Astrocyte (in vitro differentiated cells and primary cell): ENCODE data around the gene SLC12A2. TPM values are rescaled to one million over a fixed set of nuclear protein-coding genes. Genes with fewer than 3 reads are reported as not detected.

ENCODE experiments used
- DNase-seq: peaks from one replicate; pipeline ENCODE4 v3.0.0-alpha.2; 2010; ENCODE audit warnings: low read depth
- FAIRE-seq: peaks from 2 replicates; lab custom pipeline; 2011; peaks lifted over from hg19 to GRCh38; lab: Jason Lieb, UNC
- H2AFZ ChIP-seq: 2 replicates; pipeline ENCODE4 v1.6.0; 2012; ENCODE audit warnings: low read depth, low read length, inconsistent platforms
- H3K27ac ChIP-seq: 2 replicates; pipeline ENCODE4 v1.5.1; 2011; ENCODE audit warnings: low read depth, low read length, inconsistent platforms
- H3K27me3 ChIP-seq: 2 replicates; pipeline ENCODE4 v1.6.0; 2011; ENCODE audit warnings: low read length, inconsistent platforms; ENCODE audit not compliant: insufficient read depth
- H3K36me3 ChIP-seq: 2 replicates; pipeline ENCODE4 v1.5.1; 2011; ENCODE audit warnings: low read length, inconsistent platforms; ENCODE audit not compliant: insufficient read depth
- H3K4me1 ChIP-seq: 2 replicates; pipeline ENCODE4 v1.5.1; 2011; ENCODE audit warnings: low read length, inconsistent platforms; ENCODE audit not compliant: insufficient read depth
- H3K4me2 ChIP-seq: 2 replicates; pipeline ENCODE4 v1.6.0; 2012; ENCODE audit warnings: low read length, inconsistent platforms
- H3K4me3 ChIP-seq: 2 replicates; pipeline ENCODE4 v1.5.1; 2011; ENCODE audit warnings: low read depth, mild to moderate bottlenecking, low read length, inconsistent platforms; ENCODE audit not compliant: insufficient read depth
- H3K79me2 ChIP-seq: 2 replicates; pipeline ENCODE4 v1.6.0; 2012; ENCODE audit warnings: mild to moderate bottlenecking, low read length, inconsistent platforms; ENCODE audit not compliant: insufficient read depth
- H3K9ac ChIP-seq: 2 replicates; pipeline ENCODE4 v1.6.0; 2012; ENCODE audit warnings: mild to moderate bottlenecking, low read length, inconsistent platforms
- H3K9me3 ChIP-seq: 2 replicates; pipeline ENCODE4 v1.5.1; 2012; ENCODE audit warnings: low read depth, mild to moderate bottlenecking, low read length, inconsistent platforms; ENCODE audit not compliant: insufficient read depth
- H4K20me1 ChIP-seq: 2 replicates; pipeline ENCODE4 v1.6.0; 2012; ENCODE audit warnings: low read length, inconsistent platforms; ENCODE audit not compliant: insufficient read depth
- H3K27ac Mint-ChIP-seq: one replicate; pipeline ENCODE4 v1.8.0; 2021; ENCODE audit warnings: mild to moderate bottlenecking, mixed read lengths; ENCODE audit not compliant: unreplicated experiment
- H3K27me3 Mint-ChIP-seq: one replicate; pipeline ENCODE4 v1.8.0; 2021; ENCODE audit warnings: low read depth, mixed read lengths; ENCODE audit not compliant: unreplicated experiment
- H3K36me3 Mint-ChIP-seq: one replicate; pipeline ENCODE4 v1.8.0; 2021; ENCODE audit warnings: low read depth, mixed read lengths; ENCODE audit not compliant: unreplicated experiment
- H3K4me1 Mint-ChIP-seq: one replicate; pipeline ENCODE4 v1.8.0; 2021; ENCODE audit warnings: low read depth, mixed read lengths; ENCODE audit not compliant: unreplicated experiment
- H3K4me3 Mint-ChIP-seq: one replicate; pipeline ENCODE4 v1.8.0; 2021; ENCODE audit warnings: mild to moderate bottlenecking, moderate library complexity, mixed read lengths; ENCODE audit not compliant: unreplicated experiment
- H3K9me3 Mint-ChIP-seq: one replicate; pipeline ENCODE4 v1.8.0; 2021; ENCODE audit warnings: mild to moderate bottlenecking, mixed read lengths; ENCODE audit not compliant: unreplicated experiment
- CTCF ChIP-seq: IDR thresholded peaks from 2 replicates; pipeline ENCODE4 v1.5.1; 2011; ENCODE audit warnings: low read depth, mild to moderate bottlenecking, inconsistent platforms, low read length, moderate library complexity; ENCODE audit not compliant: insufficient read depth
- EZH2 ChIP-seq: IDR thresholded peaks from 2 replicates; pipeline ENCODE4 v1.6.1; 2012; ENCODE audit warnings: mild to moderate bottlenecking, low read length, inconsistent platforms; ENCODE audit not compliant: insufficient read depth
- total RNA-seq: library from RNA; stranded (reverse); gene quantifications from 2 replicates; pipeline ENCODE4 v1.2.1, GENCODE V29; 2021

Gene SLC12A2
- total RNA-seq, 1 donor from 2014 or later: 20.3 TPM

DNA sequence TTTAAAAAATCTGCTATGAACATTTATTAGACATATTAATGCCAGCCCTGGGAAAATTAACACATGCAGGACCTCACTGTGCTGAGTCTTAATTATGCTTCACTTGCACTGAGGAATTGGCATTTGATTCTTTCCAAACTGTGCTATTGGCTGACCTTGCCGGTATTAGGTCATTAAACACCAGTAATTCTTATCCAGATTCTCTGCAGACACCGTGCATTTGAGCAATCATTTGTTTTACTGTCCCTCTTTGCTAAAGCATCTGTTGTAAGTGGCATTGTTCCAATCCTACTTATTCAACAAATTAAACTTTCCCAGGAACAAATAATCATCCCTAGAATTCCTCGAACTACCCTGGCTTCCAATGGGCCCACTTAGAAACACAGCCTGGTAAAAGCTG lies 145.0 kb downstream of the SLC12A2 start:
- H3K4me1 Mint-ChIP-seq: peaks cover 14% of the 10 kb centered on the region
- FAIRE-seq (peak; percentile 13), DNase-seq (peak; percentile 91)
- peaks cover 4% of the 10 kb centered on the region for H3K9me3 Mint-ChIP-seq
- no peaks in the 10 kb centered on the region for H3K79me2 ChIP-seq
- no peak overlapping the region for H2AFZ ChIP-seq
- H4K20me1 ChIP-seq: no peaks in the 10 kb centered on the region
- no peak overlapping the region for H3K9ac ChIP-seq
- peak overlapping the region; percentile 3 for H3K4me2 ChIP-seq
- no peaks in the 10 kb centered on the region for H3K27me3 ChIP-seq
- no peaks in the 10 kb centered on the region for H3K27me3 Mint-ChIP-seq
- no peak overlapping the region for H3K4me3 ChIP-seq
- no peak overlapping the region for H3K27ac Mint-ChIP-seq
- H3K4me1 ChIP-seq: peaks cover 19% of the 10 kb centered on the region
- TF ChIP-seq EZH2 (no peak), CTCF (no peak)
- no peaks in the 10 kb centered on the region for H3K36me3 Mint-ChIP-seq
- H3K9me3 ChIP-seq: no peaks in the 10 kb centered on the region
- no peaks in the 10 kb centered on the region for H3K36me3 ChIP-seq
- no peak overlapping the region for H3K4me3 Mint-ChIP-seq
- peak overlapping the region; percentile 74 for H3K27ac ChIP-seq

DNA sequence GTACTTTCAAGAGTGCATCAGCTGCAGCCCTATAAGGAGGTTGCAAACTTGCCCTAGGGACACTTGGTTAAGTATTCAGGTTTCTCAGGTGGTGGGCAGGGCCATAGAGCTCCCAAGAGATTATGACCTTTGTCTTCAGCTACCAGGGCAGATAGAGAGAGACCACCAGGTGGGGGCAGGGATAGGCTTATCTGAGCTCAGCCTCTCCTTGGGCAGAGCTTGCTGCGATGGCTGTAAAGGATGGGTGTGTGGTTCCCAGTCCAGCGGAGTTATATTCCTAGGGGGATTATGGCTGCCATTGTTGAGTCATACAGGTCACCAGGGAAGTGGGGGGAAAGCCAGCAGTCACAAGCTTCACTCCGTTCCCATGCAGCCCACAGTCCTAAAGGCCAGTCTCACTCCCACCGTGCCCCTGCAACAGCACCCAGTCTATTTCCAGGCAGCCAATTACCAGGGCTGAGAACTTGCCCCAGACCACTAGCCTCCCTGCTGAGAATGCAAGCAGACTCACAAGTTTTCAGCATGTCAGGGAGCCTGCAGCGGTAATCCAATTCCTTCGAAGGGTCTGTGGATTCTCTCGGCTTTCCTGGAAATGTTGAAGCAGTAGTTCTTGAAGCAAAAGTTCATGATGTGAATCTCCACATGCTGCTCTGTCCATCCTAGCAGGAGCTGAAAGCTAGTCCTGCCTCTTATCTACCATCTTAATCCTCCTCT lies 151.5 kb downstream of the SLC12A2 start:
- no peaks in the 10 kb centered on the region for H3K9me3 ChIP-seq
- H3K27me3 Mint-ChIP-seq: peaks cover 2% of the 10 kb centered on the region
- peaks cover 5% of the 10 kb centered on the region for H3K9me3 Mint-ChIP-seq
- DNase-seq (no peak), FAIRE-seq (no peak)
- no peaks in the 10 kb centered on the region for H3K36me3 Mint-ChIP-seq
- no peak overlapping the region for H3K4me3 ChIP-seq
- H3K27ac ChIP-seq: no peak overlapping the region
- H3K36me3 ChIP-seq: no peaks in the 10 kb centered on the region
- H3K4me1 Mint-ChIP-seq: no peaks in the 10 kb centered on the region
- H3K79me2 ChIP-seq: no peaks in the 10 kb centered on the region
- no peak overlapping the region for H2AFZ ChIP-seq
- H3K4me3 Mint-ChIP-seq: no peak overlapping the region
- no peak overlapping the region for H3K4me2 ChIP-seq
- no peaks in the 10 kb centered on the region for H3K27me3 ChIP-seq
- no peaks in the 10 kb centered on the region for H3K4me1 ChIP-seq
- no peak for TF ChIP-seq CTCF
- TF ChIP-seq EZH2: no peak
- no peak overlapping the region for H3K9ac ChIP-seq
- no peak overlapping the region for H3K27ac Mint-ChIP-seq
- H4K20me1 ChIP-seq: no peaks in the 10 kb centered on the region

DNA sequence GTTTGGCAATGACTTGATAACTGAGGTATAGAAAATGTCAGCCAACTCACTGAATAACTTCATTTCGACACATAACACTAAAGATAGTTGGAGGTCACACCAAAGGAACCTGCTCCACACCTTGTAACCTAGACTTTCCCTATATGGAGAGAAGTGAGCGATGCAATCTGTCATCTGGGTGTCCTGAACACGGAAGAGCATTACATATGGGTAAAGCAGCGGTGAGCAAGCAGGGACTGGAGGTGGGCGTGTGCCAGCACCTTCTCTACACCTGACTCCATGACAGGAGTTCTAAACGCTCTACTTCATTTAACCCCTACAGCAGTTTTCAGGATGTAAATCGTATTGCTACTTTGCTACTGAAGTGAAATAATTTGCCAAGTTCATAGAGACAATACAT lies 152.8 kb downstream of the SLC12A2 start:
- Mint-ChIP-seq H3K36me3 (no peaks in the 10 kb centered on the region), H3K27ac (no peak overlapping the region), H3K4me1 (no peaks in the 10 kb centered on the region), H3K9me3 (peaks cover 5% of the 10 kb centered on the region), H3K4me3 (no peak overlapping the region), H3K27me3 (peaks cover 2% of the 10 kb centered on the region)
- Histone ChIP-seq H2AFZ (no peak overlapping the region), H3K4me1 (no peaks in the 10 kb centered on the region), H3K4me2 (no peak overlapping the region), H3K27me3 (no peaks in the 10 kb centered on the region), H4K20me1 (no peaks in the 10 kb centered on the region), H3K9ac (no peak overlapping the region), H3K9me3 (no peaks in the 10 kb centered on the region), H3K4me3 (no peak overlapping the region), H3K79me2 (no peaks in the 10 kb centered on the region), H3K27ac (no peak overlapping the region), H3K36me3 (no peaks in the 10 kb centered on the region)
- no peak for DNase-seq
- FAIRE-seq: no peak
- TF ChIP-seq CTCF: no peak
- no peak for TF ChIP-seq EZH2
